M059J (cell line): ENCODE results near the gene MRPL11. TPM values are rescaled to one million over a fixed set of nuclear protein-coding genes. Genes with fewer than 3 reads are reported as not detected.
"Not testable (repeated sequence)": the region's sequence is repeated elsewhere in the genome, so short reads cannot be mapped to it uniquely, and the experiment has no call there.

Experiments used
- DNase-seq: peaks from one replicate; pipeline ENCODE4 v3.0.0-alpha.2; 2012; ENCODE audit warnings: low read depth
- total RNA-seq: library from RNA; depleted of rRNA; stranded (reverse); fragments of >200 nt; shearing (Covaris generic); gene quantifications from 2 replicates; pipeline ENCODE4 v1.2.3, GENCODE V29; 2014

Gene MRPL11
- total RNA-seq, 1 experiment from 2014 or later = 80.2 TPM

GRCh38 chr11:66467034-66467659 is 28.5 kb upstream of the MRPL11 start:
- DNase-seq = peak; percentile 27

- peak; percentile 80 for DNase-seq
These were observed 27.8 kb upstream of the MRPL11 start, which contains the start of gene PELI3 for GRCh38 chr11:66466225-66467033. TSS of gene PELI3 (plus strand) at chr11:66466905. CDS start at chr11:66468129, 1,224 bp downstream.

- peak; percentile 20 for DNase-seq
These were observed 27.0 kb upstream of the MRPL11 start for GRCh38 chr11:66465373-66466224.

- no peak for DNase-seq
These were observed 26.3 kb upstream of the MRPL11 start for GRCh38 chr11:66464916-66465315.

- DNase-seq = not testable (repeated sequence)
These were observed 25.5 kb upstream of the MRPL11 start for GRCh38 chr11:66464116-66464515.

GRCh38 chr11:66462911-66463310 is 24.3 kb upstream of the MRPL11 start:
- no peak for DNase-seq

- DNase-seq = no peak
These were observed 23.4 kb upstream of the MRPL11 start for GRCh38 chr11:66462010-66462409.

GRCh38 chr11:66459138-66459778 is 20.6 kb upstream of the MRPL11 start:
- no peak for DNase-seq

GRCh38 chr11:66457826-66458225 is 19.2 kb upstream of the MRPL11 start:
- DNase-seq = no peak

- DNase-seq = no peak
These were observed 16.2 kb upstream of the MRPL11 start for GRCh38 chr11:66454828-66455227.

GRCh38 chr11:66454247-66454646 is 15.6 kb upstream of the MRPL11 start:
- peak; percentile 67 for DNase-seq

GRCh38 chr11:66451663-66452062 is 13.0 kb upstream of the MRPL11 start:
- no peak for DNase-seq

GRCh38 chr11:66450560-66450959 is 11.9 kb upstream of the MRPL11 start:
- no peak for DNase-seq

- no peak for DNase-seq
These were observed 9.9 kb upstream of the MRPL11 start for GRCh38 chr11:66448523-66448922.

- no peak for DNase-seq
These were observed 8.4 kb upstream of the MRPL11 start for GRCh38 chr11:66447012-66447411.

- DNase-seq = peak; percentile 95
These were observed 5.0 kb upstream of the MRPL11 start for GRCh38 chr11:66443602-66444001.

GRCh38 chr11:66440940-66441282 is 2.3 kb upstream of the MRPL11 start:
- not testable (repeated sequence) for DNase-seq

- DNase-seq = not testable (repeated sequence)
These were observed 1.7 kb upstream of the MRPL11 start for GRCh38 chr11:66440101-66440939.

GRCh38 chr11:66437979-66438503 is 607 bp downstream of the MRPL11 start:
- no peak for DNase-seq

- no peak for DNase-seq
These were observed 6.1 kb downstream of the MRPL11 start for GRCh38 chr11:66432597-66432996.
